Measurements from ENCODE around the gene DDX1.
"Not testable (repeated sequence)": the region's sequence is repeated elsewhere in the genome, so short reads cannot be mapped to it uniquely, and the experiment has no call there.

The DDX1 gene

DNA sequence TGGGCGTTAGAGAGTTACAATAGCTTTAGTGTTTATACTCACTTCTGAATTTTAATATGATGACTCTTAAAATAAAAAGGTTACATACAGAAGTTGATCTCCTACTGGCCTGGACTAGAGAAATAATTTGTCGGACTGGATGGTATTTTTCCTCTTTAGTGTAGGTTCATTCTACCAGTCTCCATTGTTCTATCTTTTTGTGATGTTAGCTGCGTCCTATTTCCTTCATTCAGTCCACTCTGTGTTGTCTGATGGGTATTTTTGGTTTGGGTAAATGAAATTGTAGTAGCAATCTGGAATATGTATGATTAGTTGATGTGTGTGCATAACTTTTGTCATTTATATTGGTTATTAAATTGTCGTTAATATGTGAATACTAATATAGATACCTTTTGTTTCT lies 5.3 kb downstream of the DDX1 start:
- DNase-seq = no peak

- no peak for DNase-seq
These were observed 8.3 kb downstream of the DDX1 start for GRCh38 chr2:15599994-15600393.

GRCh38 chr2:15601681-15602080 lies 10.0 kb downstream of the DDX1 start:
- no peak for DNase-seq

DNA sequence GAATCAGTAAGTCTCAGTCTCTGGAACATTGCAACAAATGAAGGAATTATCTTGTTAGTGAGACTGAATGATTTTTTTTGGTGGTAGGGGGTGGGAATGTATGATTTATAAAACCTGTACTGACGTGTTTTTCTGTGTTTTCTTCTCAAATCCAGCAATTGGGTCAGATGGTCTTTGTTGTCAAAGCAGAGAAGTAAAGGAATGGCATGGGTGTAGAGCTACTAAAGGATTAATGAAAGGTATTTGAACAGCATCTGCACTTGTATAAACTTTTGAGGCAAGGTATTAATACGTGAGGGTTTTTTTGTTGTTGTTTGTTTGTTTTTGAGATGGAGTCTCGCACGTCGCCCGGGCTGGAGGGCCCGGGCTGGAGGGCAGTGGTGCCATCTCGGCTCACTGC lies 10.7 kb downstream of the DDX1 start:
- no peak for DNase-seq

DNA sequence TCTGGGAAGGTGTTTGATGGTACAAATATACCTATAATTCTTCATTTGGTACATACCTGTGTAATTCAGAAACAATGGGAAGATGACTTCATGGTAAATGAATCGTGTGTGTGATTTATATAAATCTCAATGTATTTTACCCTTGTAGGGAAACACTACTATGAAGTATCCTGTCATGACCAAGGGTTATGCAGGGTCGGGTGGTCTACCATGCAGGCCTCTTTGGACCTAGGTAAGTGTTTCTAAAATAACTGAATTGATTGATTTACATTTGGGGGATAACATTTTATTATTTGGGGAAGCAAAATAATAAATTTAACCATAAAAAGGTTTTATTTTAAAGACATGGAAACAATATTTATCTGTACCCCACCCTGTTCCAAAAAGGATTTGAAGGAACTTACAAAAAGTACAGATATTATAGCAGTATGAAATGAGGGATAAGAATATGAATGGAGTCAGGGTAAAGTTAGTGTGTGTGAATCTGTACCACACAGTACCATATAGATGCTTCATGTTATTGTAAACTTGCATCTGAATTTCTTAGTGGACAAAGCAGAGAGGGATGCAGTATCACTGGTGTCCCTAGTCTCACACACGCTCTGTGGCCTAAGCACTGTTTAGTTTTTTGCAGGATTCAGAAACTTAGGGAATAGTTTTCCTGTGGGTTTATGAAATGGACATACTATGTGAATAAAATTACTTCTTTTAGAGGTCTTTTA lies 11.5 kb downstream of the DDX1 start:
- DNase-seq = no peak

GRCh38 chr2:15603948-15604347 lies 12.3 kb downstream of the DDX1 start:
- no peak for DNase-seq

DNA sequence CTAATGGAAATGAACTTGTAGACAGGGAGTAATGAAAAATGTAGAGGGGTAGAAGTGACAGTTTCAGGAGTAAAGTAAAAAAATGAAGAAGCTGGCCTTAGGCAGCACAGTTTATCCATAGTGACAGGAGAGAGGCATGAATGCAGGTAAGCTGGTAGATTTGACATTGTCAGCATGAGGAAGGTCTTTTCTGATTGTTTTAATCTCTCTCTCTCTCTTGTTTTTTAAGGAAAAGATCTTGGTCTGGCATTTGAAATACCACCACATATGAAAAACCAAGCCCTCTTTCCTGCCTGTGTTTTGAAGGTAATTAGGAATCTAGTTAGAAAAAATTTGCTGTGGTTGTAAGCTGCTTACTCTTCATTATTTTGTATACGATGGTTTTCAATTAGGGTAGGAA lies 14.1 kb downstream of the DDX1 start:
- DNase-seq = no peak

GRCh38 chr2:15606481-15607441 lies 15.1 kb downstream of the DDX1 start:
- DNase-seq = no peak

DNA sequence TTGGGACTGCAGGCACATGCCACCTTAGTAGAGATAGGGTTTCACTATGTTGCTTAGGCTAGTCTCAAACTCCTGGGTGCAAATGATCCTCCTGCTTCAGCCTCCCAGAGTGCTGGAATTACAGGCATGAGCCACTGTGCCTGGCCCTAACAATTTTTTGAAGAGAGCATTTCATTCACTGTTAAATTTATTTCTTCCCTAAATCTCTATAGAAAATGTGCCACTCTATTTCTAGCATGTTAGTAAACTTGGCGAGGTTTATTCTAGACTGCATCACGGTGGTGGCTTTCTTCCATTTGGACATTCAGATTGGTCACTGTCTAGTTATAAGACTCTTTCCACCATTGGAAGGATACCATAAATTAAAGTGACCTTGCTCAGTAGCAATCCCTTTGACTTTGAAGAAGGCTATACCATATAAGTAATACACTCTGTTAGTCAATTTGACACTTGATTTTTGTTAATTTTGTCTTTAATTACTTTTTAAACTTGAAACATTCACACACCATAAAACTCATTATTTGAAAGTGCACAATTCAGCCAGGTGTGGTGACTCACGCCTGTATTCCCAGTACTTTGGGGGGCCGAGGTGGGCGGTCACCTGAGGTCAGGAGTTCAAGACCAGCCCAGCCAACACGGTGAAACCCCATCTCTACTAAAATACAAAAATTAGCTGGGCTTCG lies 16.2 kb downstream of the DDX1 start:
- no peak for DNase-seq

- no peak for DNase-seq
These were observed 16.7 kb downstream of the DDX1 start for GRCh38 chr2:15608392-15608761.

GRCh38 chr2:15609341-15610042 lies 17.8 kb downstream of the DDX1 start:
- no peak for DNase-seq

DNA sequence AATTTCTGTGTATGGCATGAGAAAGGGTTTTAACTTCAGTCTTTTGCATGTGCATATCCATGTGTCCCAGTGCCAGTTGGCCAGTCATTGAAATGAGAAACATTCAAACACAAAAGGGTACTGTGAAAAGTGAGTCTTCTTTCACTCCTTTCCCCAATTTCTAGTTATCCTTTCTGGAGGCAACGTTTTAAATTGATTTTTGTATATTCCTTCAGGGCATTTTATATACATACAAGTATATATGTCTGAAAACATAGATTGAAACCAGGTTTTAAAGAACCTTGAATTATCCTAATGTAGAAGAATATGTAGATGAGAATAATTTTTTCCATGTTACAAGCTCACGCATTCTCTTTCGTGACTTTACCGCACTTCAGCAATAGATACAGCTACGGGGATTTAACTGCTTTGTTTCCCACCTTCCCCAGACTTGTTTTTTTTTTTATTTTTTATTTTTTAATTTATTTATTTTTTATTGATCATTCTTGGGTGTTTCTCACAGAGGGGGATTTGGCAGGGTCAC lies 18.8 kb downstream of the DDX1 start:
- no peak for DNase-seq

DNA sequence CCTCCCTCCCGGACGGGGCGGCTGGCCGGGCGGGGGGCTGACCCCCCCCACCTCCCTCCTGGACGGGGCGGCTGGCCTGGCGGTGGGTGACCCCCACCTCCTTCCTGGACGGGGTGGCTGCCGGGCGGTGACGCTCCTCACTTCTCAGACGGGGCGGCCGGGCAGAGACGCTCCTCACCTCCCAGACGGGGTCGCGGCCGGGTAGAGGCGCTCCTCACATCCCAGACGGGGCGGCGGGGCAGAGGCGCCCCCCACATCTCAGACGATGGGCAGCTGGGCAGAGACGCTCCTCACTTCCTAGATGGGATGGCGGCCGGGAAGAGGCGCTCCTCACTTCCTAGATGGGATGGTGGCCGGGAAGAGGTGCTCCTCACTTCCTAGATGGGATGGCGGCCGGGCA lies 20.4 kb downstream of the DDX1 start:
- DNase-seq = not testable (repeated sequence)

DNA sequence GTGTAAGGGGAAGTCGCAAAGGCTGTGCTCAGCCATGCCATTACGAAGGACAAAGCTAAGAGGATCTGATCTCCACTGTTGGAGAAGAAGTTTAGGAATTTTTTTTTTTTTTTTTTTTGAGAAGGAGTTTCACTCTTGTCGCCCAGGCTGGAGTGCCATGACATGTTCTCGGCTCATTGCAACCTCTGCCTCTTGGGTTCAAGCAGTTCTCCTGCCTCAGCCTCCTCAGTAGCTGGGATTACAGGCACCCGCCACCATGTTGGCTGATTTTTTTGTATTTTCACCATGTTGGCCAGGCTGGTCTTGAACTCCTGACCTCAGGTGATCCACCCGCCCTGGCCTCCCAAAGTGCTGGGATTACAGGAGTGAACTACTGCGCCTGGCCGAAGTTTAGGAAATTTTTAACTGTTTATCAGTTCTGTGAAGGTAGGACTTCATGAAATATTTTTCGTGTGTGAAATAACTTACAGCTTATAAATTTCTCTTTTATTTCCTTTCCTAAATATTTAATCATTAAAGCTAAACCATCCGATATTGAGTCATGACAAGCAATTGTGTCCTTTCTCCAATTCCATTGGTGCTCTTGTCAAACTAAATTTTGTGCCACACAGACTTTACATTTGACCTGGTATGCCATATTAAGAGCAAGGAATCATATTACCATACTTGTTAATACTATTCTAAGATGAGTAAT lies 22.2 kb downstream of the DDX1 start:
- no peak for DNase-seq

DNA sequence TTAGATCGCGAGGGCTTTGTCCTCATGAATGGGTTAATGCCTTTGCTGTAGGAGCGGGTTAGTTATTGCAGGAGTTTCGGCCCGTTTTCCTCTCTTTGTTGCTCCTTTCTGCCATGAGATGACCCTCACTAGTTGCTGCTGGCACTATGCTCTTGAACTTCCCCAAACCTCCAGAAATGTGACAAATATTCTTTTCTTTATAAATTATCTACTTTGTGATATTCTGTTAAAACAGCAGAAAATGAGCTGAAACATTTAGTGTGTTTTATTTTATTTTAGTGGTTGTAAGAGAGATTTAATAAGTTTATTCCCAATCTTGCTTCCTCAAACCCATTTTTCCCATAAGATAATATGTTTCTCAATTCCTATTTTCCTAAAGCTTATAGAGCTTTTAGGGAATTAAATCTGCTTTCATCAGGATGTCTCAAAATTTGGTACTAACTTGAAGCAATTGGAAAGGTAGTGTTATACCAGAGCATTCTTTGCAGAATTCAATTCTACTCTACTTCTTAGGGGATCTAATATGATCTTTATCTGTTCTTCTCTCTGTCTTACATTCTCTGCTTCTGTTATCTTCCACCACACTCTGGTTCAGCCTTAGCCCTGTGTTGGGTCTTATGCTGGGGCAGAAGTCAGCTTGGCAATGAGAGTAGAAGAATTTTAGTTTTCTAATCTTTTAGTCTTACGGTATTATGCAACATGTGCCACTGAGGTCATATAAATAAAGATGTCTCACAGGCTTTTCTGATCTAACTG lies 23.1 kb downstream of the DDX1 start:
- DNase-seq = no peak

DNA sequence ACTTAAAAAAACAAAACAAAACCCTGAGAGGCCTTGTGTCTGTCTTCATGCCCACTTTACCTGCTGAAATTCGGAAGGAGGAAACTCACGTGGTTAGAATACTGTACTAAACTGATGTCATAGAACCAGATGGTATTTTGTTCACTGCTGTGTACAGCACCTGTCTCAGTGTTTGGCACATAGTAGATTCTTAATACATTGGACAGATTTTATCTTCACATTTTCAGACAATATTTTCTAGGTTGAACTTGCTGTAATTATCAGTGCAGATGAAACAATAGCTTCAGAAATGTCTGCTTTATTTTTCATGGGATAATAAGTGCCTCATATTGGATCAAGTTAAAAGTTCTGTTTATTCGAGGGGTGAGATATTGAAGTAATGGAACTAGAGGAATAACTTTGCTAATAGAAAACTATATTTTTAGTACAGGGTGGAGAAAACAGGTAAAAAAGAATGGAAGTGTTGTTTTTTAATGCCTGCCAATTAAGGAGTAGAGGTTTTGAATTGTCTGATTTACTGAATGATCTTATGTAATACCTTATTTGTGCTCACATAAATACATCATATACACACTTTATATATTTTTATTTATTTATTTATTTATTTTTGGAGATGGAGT lies 23.7 kb downstream of the DDX1 start:
- no peak for DNase-seq

GRCh38 chr2:15616429-15616828 lies 24.8 kb downstream of the DDX1 start:
- no peak for DNase-seq

GRCh38 chr2:15616850-15617777 lies 25.4 kb downstream of the DDX1 start:
- DNase-seq = no peak

DNA sequence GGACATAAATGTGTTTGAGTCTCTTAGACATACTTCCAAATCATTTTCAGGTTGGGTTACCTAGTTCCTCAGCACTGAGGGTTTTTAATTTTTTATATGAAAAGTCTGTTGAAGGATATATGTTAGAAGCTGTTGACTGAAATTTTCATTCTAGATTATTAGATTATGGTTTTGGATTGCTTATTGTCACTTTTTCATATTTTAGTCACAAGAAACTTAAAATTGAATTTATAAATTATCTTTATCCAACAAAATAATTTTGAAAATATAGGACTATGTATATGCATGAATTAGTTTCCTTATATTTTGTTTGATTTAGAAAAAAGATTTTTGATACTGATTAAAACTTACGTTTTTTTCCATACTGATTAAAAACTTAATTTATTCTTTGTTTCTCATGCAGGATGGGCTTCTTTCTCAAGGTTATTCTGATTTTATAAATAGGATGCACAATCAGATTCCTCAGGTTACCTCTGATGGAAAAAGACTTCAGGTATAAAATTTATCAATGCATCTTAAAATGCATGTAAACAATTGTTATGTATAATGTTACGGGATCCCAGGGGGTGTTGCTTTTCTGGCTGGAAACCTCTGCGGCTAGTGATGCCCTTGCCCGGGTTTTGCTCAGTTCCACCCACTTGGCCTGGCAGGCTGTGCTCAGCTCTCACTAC lies 26.2 kb downstream of the DDX1 start:
- DNase-seq = no peak
